GM12878 (cell line): ENCODE data around the gene LPCAT2. TPM values are rescaled to one million over a fixed set of nuclear protein-coding genes. Genes with fewer than 3 reads are reported as not detected.

Source experiments
- polyA plus RNA-seq, 11 experiments: library from polyadenylated mRNA; depleted of rRNA in 4 of 11; unstranded in 6 of 11; stranded (reverse) in 5 of 11; fragments of >200 nt; fragmentation: Nextera tagmentation in 4 of 11; fragmentation: Illumina TruSeq in 1 of 11; extraction: Ambion mirVana in 4 of 11; extraction: Trizol in 1 of 11; gene quantifications; 1 replicate in 1 of 11; 2 replicates in 10 of 11; pipeline versions ENCODE4 v1.2.1 to v1.2.3, GENCODE V29; 2011 to 2016; ENCODE audit warnings: inconsistent platforms in 2 of 11, missing spikeins in 2 of 11, low read depth in 1 of 11
- total RNA-seq, 4 experiments: library from RNA; depleted of rRNA in 3 of 4; stranded (reverse); fragments of >200 nt in 3 of 4; fragmentation: Illumina TruSeq in 1 of 4; extraction: Trizol in 1 of 4; gene quantifications; 2 replicates each; pipeline versions ENCODE4 v1.2.1 to v1.2.3, GENCODE V29; 2013 to 2021

The LPCAT2 gene
- total and polyA plus RNA-seq, 10 of the 15 experiments (the other 5 are each of a cell fraction or from before 2014, with no cell fraction given), result 0.01 TPM; not detected in 9

Other genes with a start within 250 kb of the LPCAT2 start
- gene IRX6, start 184.9 kb upstream of the LPCAT2 start, total RNA-seq (2014; rRNA removed), result not detected in 2 replicates
- gene IRX6, start 184.9 kb upstream of the LPCAT2 start, total RNA-seq (2014; rRNA removed; fragmentation: Illumina TruSeq; extraction: Trizol), result not detected in 2 replicates
- not detected in 2 replicates for gene IRX6, start 184.9 kb upstream of the LPCAT2 start, total RNA-seq (2021)
- not detected in 2 replicates for gene IRX6, start 184.9 kb upstream of the LPCAT2 start, polyA plus RNA-seq (2011; rRNA removed)
- not detected in 2 replicates for gene IRX6, start 184.9 kb upstream of the LPCAT2 start, polyA plus RNA-seq (2014; fragmentation: Illumina TruSeq; extraction: Trizol)
- gene IRX6, start 184.9 kb upstream of the LPCAT2 start, polyA plus RNA-seq (2014; fragmentation: Nextera tagmentation; extraction: Ambion mirVana), result not detected
- not detected in 2 replicates for gene IRX6, start 184.9 kb upstream of the LPCAT2 start, polyA plus RNA-seq (2014; rRNA removed)
- not detected for gene IRX6, start 184.9 kb upstream of the LPCAT2 start, polyA plus RNA-seq (2016; fragmentation: Nextera tagmentation; extraction: Ambion mirVana)
- gene MMP2, start 29.9 kb upstream of the LPCAT2 start, total RNA-seq (2014; rRNA removed), result not detected in 2 replicates
- not detected in 2 replicates for gene MMP2, start 29.9 kb upstream of the LPCAT2 start, total RNA-seq (2014; rRNA removed; fragmentation: Illumina TruSeq; extraction: Trizol)
- gene MMP2, start 29.9 kb upstream of the LPCAT2 start, total RNA-seq (2021), result 0.35 and 0.80 TPM in 2 replicates
- gene MMP2, start 29.9 kb upstream of the LPCAT2 start, polyA plus RNA-seq (2011; rRNA removed), result not detected in 2 replicates
- gene MMP2, start 29.9 kb upstream of the LPCAT2 start, polyA plus RNA-seq (2014; fragmentation: Illumina TruSeq; extraction: Trizol), result not detected in 2 replicates
- not detected for gene MMP2, start 29.9 kb upstream of the LPCAT2 start, polyA plus RNA-seq (2014; fragmentation: Nextera tagmentation; extraction: Ambion mirVana)
- gene MMP2, start 29.9 kb upstream of the LPCAT2 start, polyA plus RNA-seq (2014; rRNA removed), result not detected in 2 replicates
- gene MMP2, start 29.9 kb upstream of the LPCAT2 start, polyA plus RNA-seq (2016; fragmentation: Nextera tagmentation; extraction: Ambion mirVana), result under 1 TPM; 0.37 to 0.59 TPM
- gene CAPNS2, start 57.6 kb downstream of the LPCAT2 start, total RNA-seq (2014; rRNA removed), result not detected in 2 replicates
- gene CAPNS2, start 57.6 kb downstream of the LPCAT2 start, total RNA-seq (2014; rRNA removed; fragmentation: Illumina TruSeq; extraction: Trizol), result not detected in 2 replicates
- gene CAPNS2, start 57.6 kb downstream of the LPCAT2 start, total RNA-seq (2021), result not detected in 2 replicates
- not detected in 2 replicates for gene CAPNS2, start 57.6 kb downstream of the LPCAT2 start, polyA plus RNA-seq (2011; rRNA removed)
- not detected in 2 replicates for gene CAPNS2, start 57.6 kb downstream of the LPCAT2 start, polyA plus RNA-seq (2014; fragmentation: Illumina TruSeq; extraction: Trizol)
- not detected for gene CAPNS2, start 57.6 kb downstream of the LPCAT2 start, polyA plus RNA-seq (2014; fragmentation: Nextera tagmentation; extraction: Ambion mirVana)
- not detected in 2 replicates for gene CAPNS2, start 57.6 kb downstream of the LPCAT2 start, polyA plus RNA-seq (2014; rRNA removed)
- not detected for gene CAPNS2, start 57.6 kb downstream of the LPCAT2 start, polyA plus RNA-seq (2016; fragmentation: Nextera tagmentation; extraction: Ambion mirVana)
- gene SLC6A2, start 146.9 kb downstream of the LPCAT2 start, total RNA-seq (2014; rRNA removed), result not detected in 2 replicates
- gene SLC6A2, start 146.9 kb downstream of the LPCAT2 start, total RNA-seq (2014; rRNA removed; fragmentation: Illumina TruSeq; extraction: Trizol), result not detected in 2 replicates
- gene SLC6A2, start 146.9 kb downstream of the LPCAT2 start, total RNA-seq (2021), result not detected in 2 replicates
- not detected in 2 replicates for gene SLC6A2, start 146.9 kb downstream of the LPCAT2 start, polyA plus RNA-seq (2011; rRNA removed)
- gene SLC6A2, start 146.9 kb downstream of the LPCAT2 start, polyA plus RNA-seq (2014; fragmentation: Illumina TruSeq; extraction: Trizol), result not detected in 2 replicates
- not detected for gene SLC6A2, start 146.9 kb downstream of the LPCAT2 start, polyA plus RNA-seq (2014; fragmentation: Nextera tagmentation; extraction: Ambion mirVana)
- gene SLC6A2, start 146.9 kb downstream of the LPCAT2 start, polyA plus RNA-seq (2014; rRNA removed), result not detected in 2 replicates
- gene SLC6A2, start 146.9 kb downstream of the LPCAT2 start, polyA plus RNA-seq (2016; fragmentation: Nextera tagmentation; extraction: Ambion mirVana), result not detected